ENCODE measurements around the gene POLD4. TPM values are rescaled to one million over a fixed set of nuclear protein-coding genes. Genes with fewer than 3 reads are reported as not detected.

Gene POLD4
- total RNA-seq, 1 experiment from 2014 or later: 19.5 TPM

DNA sequence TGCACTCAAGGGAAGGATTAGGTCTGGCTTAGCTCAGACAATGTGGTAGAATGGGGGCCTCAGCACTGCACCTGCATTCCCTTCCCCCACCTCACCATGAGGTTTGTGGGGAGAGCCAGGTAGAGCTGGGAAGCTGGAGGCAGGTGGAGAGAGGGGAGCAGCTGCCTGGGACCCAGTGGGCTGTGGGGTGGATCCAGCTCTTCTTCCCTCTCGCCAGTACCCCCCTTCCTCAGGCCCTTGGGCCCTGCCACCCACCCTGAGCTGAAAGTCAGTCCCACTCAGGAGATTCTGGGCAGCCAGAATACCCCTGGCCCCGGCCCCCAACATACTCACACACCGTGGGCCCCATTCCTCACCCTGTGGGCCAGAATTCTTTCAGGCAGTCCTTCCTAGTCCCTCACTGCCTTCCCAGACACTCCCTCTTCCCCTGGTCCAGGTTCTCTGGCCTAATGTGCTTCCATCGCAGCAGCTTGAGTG lies 3.1 kb upstream of the POLD4 start:
- Histone ChIP-seq H2BK20ac (ENCODE audit: low read depth, low read length, poor library complexity, severe bottlenecking) (no peak overlapping the region), H3K79me2 (ENCODE audit: insufficient read depth, low read length) (no peaks in the 10 kb centered on the region), H4K5ac (ENCODE audit: insufficient read length, low read depth, low read length) (no peak overlapping the region), H2BK5ac (ENCODE audit: insufficient read length, low read length) (no peak overlapping the region), H2AK5ac (ENCODE audit: insufficient read length, low read length) (no peak overlapping the region), H3K56ac (ENCODE audit: insufficient read length, low read depth, low read length) (no peak overlapping the region), H3T11ph (ENCODE audit: low read length) (no peak overlapping the region), H2BK120ac (ENCODE audit: low read depth, low read length, poor library complexity, severe bottlenecking) (no peak overlapping the region), H3K4me1 (ENCODE audit: insufficient read depth, low read length) (no peaks in the 10 kb centered on the region), H2AFZ (ENCODE audit: low read length) (no peak overlapping the region), H4K91ac (ENCODE audit: insufficient read length, low read depth, low read length) (no peak overlapping the region), H3K14ac (ENCODE audit: insufficient read depth, low read length) (no peak overlapping the region), H3K4ac (ENCODE audit: low read depth, low read length) (no peak overlapping the region), H3K9ac (ENCODE audit: extremely low read depth, insufficient read length, low read length) (no peak overlapping the region), H3K23me2 (ENCODE audit: insufficient read length, low read depth, low read length, poor library complexity, severe bottlenecking) (peaks cover 14% of the 10 kb centered on the region), H2BK12ac (ENCODE audit: insufficient read length, low read depth, low read length) (no peak overlapping the region), H3K79me1 (ENCODE audit: insufficient read depth, low read depth, low read length, poor library complexity, severe bottlenecking) (no peaks in the 10 kb centered on the region), H4K8ac (replicated peaks; ENCODE audit: insufficient read length, low read depth, low read length) (no peak overlapping the region), H3K23ac (ENCODE audit: insufficient read length, low read depth, low read length) (no peak overlapping the region), H3K18ac (ENCODE audit: insufficient read length, low read depth, low read length) (no peak overlapping the region), H3K27me3 (ENCODE audit: insufficient read depth, low read length) (no peaks in the 10 kb centered on the region; the same call in 1 of the 2 replicates), H3K9me3 (ENCODE audit: control insufficient read depth, low read depth, low read length) (no peaks in the 10 kb centered on the region), H4K20me1 (ENCODE audit: control insufficient read depth, insufficient read depth, insufficient read length) (no peaks in the 10 kb centered on the region), H2BK15ac (ENCODE audit: low read depth, low read length) (no peak overlapping the region), H3K27ac (ENCODE audit: insufficient read length, low read depth, low read length) (no peak overlapping the region), H3K4me2 (ENCODE audit: insufficient read depth, insufficient read length, low read length) (no peak overlapping the region)
- no peak for TF ChIP-seq CTCF (conservative IDR thresholded peaks at IDR 0.05)
- no peak for DNase-seq
- peaks cover 35 to 45% of the 10 kb centered on the region in 2 experiments for H3K4me1 Mint-ChIP-seq
- peaks cover 24% of the 10 kb centered on the region for H3K27me3 Mint-ChIP-seq (ENCODE audit: low read depth)
- H3K36me3 Mint-ChIP-seq (ENCODE audit: insufficient read depth in 1 of 3, low read depth in 3 of 3): no peaks in the 10 kb centered on the region
- peak overlapping the region in 1 of 2 experiments; percentile 3; a peak in 2 of 5 replicates for H3K4me3 Mint-ChIP-seq
- H3K27ac Mint-ChIP-seq: no peak overlapping the region
- no peaks in the 10 kb centered on the region for H3K9me3 Mint-ChIP-seq
- WGBS (ENCODE audit: extremely low coverage, insufficient read length, low lambda C conversion rate): no CpG with 5 or more reads among the region's 4 CpGs

All from H9 (cell line).